ENCODE results near the gene DOCK4. TPM values are rescaled to one million over a fixed set of nuclear protein-coding genes. Genes with fewer than 3 reads are reported as not detected.

DOCK4 gene
- total and polyA plus RNA-seq, 7 donors, result 3.0 to 28.5 (median 14.1) TPM

DNA sequence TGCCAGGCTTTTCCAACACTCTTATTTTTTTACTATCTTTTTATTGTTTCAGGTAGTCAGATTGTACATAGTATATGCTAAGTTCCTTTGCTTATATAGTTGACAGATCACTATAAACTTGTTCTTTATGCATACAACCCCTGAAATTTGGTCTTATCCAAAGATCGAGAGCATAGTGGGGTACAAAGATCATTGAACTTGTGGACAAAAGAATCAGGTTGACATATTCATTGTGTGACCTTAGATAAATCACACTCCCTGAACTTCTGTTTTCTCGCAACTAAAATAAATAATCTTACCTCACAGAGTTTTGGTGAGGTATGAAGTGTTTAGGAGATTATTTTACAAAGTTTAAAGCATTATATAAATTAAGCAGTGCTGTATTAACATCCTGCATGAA lies 22.4 kb upstream of the DOCK4 start:
- H3K36me3 ChIP-seq, result no peaks in the 10 kb centered on the region
- no peak for DNase-seq
- intact Hi-C loops (cut with DNase I), result no loop called here
- no peaks in the 10 kb centered on the region for H3K27me3 ChIP-seq
- WGBS, 2 donors, result 89 to 91% methylated on average over 2 of the region's 2 CpGs
- no peak overlapping the region for H3K4me3 ChIP-seq
- no peak overlapping the region for H3K27ac ChIP-seq
- no peaks in the 10 kb centered on the region for H3K9me3 ChIP-seq
- TF ChIP-seq, protein P1, sequence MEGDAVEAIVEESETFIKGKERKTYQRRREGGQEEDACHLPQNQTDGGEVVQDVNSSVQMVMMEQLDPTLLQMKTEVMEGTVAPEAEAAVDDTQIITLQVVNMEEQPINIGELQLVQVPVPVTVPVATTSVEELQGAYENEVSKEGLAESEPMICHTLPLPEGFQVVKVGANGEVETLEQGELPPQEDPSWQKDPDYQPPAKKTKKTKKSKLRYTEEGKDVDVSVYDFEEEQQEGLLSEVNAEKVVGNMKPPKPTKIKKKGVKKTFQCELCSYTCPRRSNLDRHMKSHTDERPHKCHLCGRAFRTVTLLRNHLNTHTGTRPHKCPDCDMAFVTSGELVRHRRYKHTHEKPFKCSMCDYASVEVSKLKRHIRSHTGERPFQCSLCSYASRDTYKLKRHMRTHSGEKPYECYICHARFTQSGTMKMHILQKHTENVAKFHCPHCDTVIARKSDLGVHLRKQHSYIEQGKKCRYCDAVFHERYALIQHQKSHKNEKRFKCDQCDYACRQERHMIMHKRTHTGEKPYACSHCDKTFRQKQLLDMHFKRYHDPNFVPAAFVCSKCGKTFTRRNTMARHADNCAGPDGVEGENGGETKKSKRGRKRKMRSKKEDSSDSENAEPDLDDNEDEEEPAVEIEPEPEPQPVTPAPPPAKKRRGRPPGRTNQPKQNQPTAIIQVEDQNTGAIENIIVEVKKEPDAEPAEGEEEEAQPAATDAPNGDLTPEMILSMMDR (IDR thresholded peaks at IDR 0.05), result no peak
- no peak for TF ChIP-seq EP300 (IDR thresholded peaks at IDR 0.05)
- TF ChIP-seq POLR2AphosphoS5 (IDR thresholded peaks at IDR 0.05), result no peak
- TF ChIP-seq POLR2A (IDR thresholded peaks at IDR 0.05), result no peak
- H3K4me1 ChIP-seq, result peaks cover 0 to 8% (median 2%) of the 10 kb centered on the region in 4 donors

DNA sequence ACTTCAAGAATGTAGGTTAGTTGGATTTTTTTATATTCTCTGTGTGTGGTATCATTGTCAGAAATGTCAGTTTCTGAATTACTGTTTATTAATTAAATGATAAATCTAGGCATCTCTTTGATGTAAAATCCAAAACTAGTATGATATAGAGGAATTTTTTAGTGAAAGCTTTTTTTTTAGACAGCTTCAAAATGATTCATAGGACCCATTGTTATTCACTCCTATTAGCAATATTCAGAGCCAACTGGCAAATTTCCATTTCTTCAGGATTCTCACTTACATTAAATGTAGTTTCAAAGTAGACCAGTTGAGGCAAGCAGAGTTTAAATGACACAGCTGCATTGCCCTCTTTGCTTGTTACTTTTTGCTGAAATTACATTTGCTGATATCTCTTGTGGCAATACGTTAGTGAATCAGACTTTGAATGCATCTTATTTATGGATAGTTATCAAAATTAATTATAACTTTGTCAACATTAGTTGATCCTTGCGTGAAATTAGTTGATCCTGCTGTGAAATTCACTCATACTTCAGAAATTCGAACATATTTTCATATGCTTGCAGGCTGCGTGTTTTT lies 20.6 kb upstream of the DOCK4 start:
- WGBS, 2 donors, result 97 to 98% methylated on average over 4 of the region's 4 CpGs
- Histone ChIP-seq H3K9me3 (no peaks in the 10 kb centered on the region), H3K4me1 (no peaks in the 10 kb centered on the region), H3K4me3 (no peak overlapping the region), H3K27me3 (no peaks in the 10 kb centered on the region), H3K36me3 (no peaks in the 10 kb centered on the region), H3K27ac (no peak overlapping the region)
- no peak for DNase-seq
- TF ChIP-seq POLR2AphosphoS5 (IDR thresholded peaks at IDR 0.05) (no peak), POLR2A (IDR thresholded peaks at IDR 0.05) (no peak), EP300 (IDR thresholded peaks at IDR 0.05) (no peak)
- TF ChIP-seq, protein P1 (IDR thresholded peaks at IDR 0.05), result no peak
- intact Hi-C loops (cut with DNase I), result no loop called here

DNA sequence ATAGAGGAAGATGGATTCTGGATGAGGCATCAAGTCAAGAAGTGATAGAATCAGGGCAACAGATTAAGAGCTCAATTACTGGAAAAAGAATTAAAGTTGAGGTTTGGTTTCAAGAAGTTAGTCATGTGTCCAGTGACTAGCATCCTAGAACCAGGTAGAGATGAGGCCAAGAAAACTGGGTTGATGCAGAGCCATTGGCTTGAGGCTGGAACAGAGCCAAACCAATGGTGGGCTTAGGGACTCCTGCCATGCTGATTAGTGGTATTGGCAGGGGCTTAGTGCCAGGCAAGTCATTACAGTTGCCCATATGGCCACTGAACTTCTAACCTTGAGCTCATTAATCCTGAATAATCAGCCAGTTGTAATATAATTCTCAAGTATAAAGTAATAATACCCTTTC lies 18.8 kb upstream of the DOCK4 start:
- H3K27me3 ChIP-seq, result no peaks in the 10 kb centered on the region
- TF ChIP-seq EP300 (IDR thresholded peaks at IDR 0.05), result no peak
- no peak for TF ChIP-seq POLR2A (IDR thresholded peaks at IDR 0.05)
- no peak for TF ChIP-seq POLR2AphosphoS5 (IDR thresholded peaks at IDR 0.05)
- TF ChIP-seq, protein P1 (IDR thresholded peaks at IDR 0.05), result no peak
- intact Hi-C loops (cut with DNase I), result no loop called here

DNA sequence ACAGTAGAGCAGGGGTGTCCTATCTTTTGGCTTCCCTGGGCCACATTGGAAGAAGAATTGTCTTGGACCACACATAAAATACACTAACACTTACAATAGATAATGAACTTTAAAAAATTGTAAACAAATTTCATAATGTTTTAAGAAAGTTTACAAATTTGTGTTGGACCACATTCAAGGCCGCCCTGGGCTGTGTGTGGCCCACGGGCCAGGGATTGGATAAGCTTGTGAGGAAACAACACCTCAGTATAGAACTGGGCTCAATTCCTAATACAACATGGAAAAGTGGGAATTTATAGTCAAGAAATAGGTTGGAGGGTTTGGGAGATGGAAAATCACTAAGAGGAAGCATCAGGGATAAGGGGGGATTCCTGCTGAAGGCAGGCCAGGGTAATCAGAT lies 18.0 kb upstream of the DOCK4 start:
- H3K9me3 ChIP-seq, result no peaks in the 10 kb centered on the region
- H3K27ac ChIP-seq, result no peak overlapping the region
- H3K4me3 ChIP-seq, result no peak overlapping the region
- no peaks in the 10 kb centered on the region for H3K27me3 ChIP-seq
- intact Hi-C loops (cut with DNase I), result no loop called here
- no peak for DNase-seq
- no peaks in the 10 kb centered on the region for H3K36me3 ChIP-seq
- no peaks in the 10 kb centered on the region for H3K4me1 ChIP-seq
- TF ChIP-seq POLR2AphosphoS5 (IDR thresholded peaks at IDR 0.05), result no peak
- TF ChIP-seq POLR2A (IDR thresholded peaks at IDR 0.05), result no peak
- TF ChIP-seq EP300 (IDR thresholded peaks at IDR 0.05), result no peak
- TF ChIP-seq, protein P1 (IDR thresholded peaks at IDR 0.05), result no peak
- 89 to 94% methylated on average over 2 of the region's 2 CpGs for WGBS, 2 donors

More for the DNA sequence above, 18.8 kb upstream of the DOCK4 start:
- H3K4me3 ChIP-seq, result no peak overlapping the region
- H3K36me3 ChIP-seq, result no peaks in the 10 kb centered on the region
- DNase-seq, result no peak
- H3K4me1 ChIP-seq, result no peaks in the 10 kb centered on the region
- H3K9me3 ChIP-seq, result no peaks in the 10 kb centered on the region
- H3K27ac ChIP-seq, result no peak overlapping the region

DNA sequence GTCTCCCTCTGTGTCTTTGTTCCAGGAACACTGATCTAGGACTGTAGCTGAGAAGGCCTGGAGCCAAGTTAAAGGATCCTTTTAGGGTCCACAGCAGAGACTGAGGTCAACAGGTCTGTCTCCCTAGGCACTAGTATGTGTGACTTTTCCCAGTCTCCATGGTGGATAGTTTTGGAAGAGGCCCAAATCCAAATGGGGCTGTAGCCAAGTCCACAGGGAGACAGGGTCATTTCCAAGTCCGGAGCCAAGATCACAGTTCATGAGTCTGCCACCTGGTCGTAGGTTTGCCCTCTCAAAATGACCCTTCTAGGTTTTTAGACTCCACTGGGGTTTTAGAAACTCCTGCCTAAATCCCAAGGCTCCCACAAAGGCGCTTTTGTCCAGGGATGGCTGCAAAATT lies 17.1 kb upstream of the DOCK4 start:
- H3K4me1 ChIP-seq, result no peaks in the 10 kb centered on the region

More for the DNA sequence above, 17.1 kb upstream of the DOCK4 start:
- TF ChIP-seq POLR2A (IDR thresholded peaks at IDR 0.05) (no peak), EP300 (IDR thresholded peaks at IDR 0.05) (no peak), POLR2AphosphoS5 (IDR thresholded peaks at IDR 0.05) (no peak)
- TF ChIP-seq, protein P1 (IDR thresholded peaks at IDR 0.05), result no peak
- no peak overlapping the region for H3K4me3 ChIP-seq
- H3K27me3 ChIP-seq, result no peaks in the 10 kb centered on the region
- no peaks in the 10 kb centered on the region for H3K9me3 ChIP-seq
- H3K27ac ChIP-seq, result no peak overlapping the region
- WGBS, 2 donors, result 93 to 94% methylated on average over 3 of the region's 3 CpGs
- no peaks in the 10 kb centered on the region for H3K36me3 ChIP-seq
- intact Hi-C loops (cut with DNase I), result no loop called here
- no peak for DNase-seq
